GM21825 (cell line): ENCODE results near the gene ARNT2.

ENCODE experiments used
- ATAC-seq: cut with Tn5 transposase; IDR thresholded peaks from one replicate; pipeline ENCODE4 v1.9.1; 2021; ENCODE audit warnings: mild to moderate bottlenecking, moderate library complexity; ENCODE audit not compliant: unreplicated experiment

The ARNT2 gene

DNA sequence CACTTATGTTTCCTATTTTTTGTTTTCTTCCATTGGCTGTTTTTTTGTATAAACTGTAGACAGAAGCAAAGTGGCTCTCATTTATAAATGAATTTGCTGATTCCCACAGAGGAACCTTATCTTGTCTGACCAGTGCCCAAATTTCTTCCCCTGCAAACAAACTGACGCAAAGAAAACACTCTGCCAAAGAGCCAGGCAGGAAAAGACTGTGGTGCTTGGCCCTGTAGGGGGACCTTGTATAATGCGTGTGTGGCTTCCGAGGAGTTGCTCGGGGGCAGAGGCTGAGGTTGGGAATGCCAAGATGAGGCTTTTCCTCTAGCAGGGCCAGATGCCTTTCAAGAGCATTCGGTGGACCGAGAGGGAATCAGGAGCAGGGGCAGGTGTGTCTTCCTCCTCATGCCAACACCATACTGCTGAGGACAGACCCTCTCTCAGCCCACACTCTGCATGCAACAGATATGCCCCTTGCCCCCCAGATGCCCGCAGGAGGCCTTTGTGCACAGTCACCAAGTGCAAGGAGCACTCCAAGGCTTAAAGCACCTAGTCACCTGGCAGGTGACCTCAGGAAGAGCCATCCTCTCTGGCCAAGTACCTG is 186.7 kb downstream of the ARNT2 start:
- no peak for ATAC-seq

DNA sequence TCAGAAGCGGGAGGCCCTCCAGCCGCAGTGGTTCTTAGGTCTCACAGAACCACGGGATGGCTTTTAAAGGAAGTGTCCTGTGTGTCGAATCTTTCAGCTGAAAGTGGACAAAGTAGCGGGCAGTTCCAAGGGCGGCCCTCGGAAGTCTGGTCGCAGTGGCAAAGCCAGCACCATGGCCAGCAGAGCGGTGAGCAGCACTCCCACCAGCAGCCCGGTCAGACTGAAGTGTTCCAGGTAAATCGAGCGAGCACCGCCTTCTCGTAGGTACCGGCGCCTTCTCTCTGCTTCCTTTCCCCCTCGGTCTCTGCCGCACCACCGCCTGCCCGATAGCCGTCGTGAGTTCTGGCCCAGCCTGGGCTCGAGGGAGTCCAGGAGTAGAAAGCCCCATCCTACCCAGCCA is 187.3 kb downstream of the ARNT2 start:
- ATAC-seq, result no peak

DNA sequence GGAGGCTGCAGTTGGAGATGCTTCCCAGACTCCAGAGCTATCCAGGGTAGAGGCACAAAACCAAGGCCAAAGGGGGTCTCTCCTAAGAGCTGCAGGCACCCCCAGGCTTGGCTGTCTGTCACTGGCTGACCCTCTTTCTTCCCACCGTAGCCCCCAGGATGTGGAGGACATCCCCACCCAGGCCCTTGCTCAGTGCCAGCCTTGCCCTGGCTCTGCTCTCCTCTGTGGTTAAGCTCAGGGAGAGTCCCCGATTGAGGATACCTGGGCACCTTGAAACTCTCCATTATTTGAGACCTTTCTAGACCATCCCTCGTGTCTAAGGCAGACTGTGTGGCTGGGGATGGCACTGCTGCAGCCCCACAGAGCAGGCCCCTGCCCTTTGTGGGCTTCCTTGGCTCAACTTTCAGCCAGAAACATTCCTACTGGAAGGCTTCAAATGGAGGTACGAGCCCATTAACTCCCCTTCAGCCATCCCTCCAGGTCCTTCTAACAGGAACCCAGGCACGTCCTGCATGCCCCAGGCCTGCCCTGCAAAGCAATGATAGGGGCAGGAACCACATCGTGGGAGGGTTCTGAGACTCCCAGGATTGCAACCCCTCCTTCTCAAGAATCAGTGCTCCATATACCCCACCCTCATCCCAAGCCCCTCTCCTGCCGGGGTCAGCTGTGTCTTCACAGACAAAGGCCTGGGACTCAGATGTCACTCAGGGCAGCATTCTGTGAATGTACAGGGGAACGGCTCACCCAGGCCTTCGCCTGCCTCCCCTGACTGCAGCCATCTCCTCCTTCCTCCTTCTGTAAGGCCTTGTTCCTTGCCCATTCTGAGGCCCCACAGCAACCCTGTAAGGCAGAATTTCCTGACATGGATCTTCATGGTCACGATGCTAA is 188.0 kb downstream of the ARNT2 start:
- no peak for ATAC-seq

DNA sequence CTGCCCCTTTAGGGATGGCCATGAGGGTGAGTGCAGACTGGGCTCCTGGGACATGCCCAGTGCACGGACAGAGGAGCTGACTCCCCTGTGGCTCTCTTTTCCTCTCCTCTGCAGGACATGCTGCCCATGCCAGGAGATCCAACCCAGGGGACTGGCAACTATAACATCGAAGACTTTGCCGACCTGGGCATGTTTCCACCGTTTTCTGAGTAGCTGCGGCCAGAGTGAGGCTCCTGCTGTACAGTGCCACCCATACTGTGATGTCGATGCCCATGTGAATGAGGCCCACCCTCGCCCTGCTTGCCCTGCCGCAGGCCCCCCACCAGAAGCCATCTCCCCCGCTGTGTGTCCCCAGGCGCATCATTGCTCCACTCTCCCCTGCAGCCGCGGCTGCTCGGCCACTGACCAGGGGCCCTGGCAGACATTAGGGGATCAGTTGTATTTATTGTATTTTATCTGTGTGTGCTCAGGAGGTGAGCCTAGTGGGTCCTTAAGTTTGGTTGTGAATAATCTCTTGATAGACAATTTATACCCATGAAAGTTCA is 189.4 kb downstream of the ARNT2 start:
- no peak for ATAC-seq

DNA sequence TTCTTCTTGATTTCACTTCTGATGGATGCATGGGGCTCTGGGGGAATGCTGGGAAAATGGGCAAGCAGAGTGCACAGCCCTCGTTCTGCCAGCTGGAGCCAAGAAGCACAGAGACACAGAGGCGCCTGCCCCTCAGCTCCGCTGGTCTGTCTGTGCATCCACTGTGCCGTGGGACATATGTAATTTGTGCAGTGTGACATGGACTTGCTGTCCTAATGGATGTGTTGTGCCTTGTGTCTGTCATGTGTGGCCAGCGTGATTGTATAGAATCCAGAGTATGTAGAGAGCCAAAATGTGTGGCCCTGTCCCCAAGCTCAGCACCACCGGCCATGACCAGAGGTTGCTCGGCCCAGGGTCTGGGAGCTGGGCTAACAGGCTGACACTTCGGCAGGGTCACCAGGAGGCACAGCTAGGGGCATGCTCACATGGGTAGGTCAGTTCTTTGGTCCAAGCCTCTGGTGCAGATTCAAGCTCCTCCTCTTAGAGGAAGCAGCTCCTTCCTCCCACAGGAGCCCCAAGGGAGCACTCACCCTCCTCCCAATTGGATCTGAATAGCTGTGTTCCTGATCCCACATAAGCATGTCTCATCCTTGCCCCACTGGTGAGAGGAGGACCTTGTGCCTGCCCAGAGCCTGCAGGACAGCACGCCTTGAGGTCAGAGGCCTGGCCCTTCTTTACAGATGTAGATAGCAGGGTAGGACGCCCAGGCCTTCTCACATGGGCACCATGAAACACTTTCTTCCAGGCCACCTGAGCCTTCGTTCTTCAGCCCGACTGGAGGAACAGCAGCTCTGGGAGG is 190.1 kb downstream of the ARNT2 start:
- ATAC-seq, result no peak

DNA sequence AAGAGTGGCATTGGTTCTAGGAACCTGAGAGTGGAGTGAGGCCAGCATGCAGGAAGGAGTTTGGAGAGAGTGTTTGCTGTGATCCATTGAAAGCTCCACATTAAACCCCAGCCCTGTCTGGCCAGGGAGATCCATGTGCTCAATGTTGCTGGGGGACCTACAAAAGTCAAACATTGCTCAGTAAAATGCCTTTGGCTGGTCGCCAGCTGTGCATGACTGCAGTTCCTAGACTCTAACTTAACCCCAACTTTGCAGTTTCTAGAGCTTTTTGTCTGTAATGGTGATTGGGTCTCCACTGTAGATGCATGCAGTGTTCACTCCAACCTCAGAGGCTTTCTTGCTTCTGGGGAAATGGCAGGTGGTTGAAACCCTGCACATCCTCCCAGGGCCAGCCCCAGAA is 191.2 kb downstream of the ARNT2 start:
- ATAC-seq, result no peak

DNA sequence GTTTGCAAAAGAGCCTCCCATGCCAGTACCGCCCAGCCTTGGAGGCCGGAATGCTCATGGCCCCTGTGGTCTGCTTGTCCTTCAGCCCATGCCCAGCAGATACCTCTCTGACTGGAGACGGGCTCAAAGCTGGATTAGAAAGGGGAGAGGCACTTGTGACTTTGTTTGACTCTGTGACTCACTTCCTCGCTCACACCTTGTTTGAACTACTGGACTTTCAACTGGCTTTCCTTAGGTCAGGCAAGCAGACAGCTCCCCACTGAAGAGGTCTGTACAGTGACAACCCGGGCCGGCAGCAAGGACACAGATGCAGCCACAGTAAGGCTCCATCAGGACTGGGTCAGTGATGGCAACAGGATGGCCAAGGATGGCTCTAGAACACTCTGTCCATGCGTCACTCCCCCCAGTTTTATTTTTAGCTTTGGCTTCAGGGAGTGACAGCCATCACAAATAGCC is 192.4 kb downstream of the ARNT2 start:
- no peak for ATAC-seq

DNA sequence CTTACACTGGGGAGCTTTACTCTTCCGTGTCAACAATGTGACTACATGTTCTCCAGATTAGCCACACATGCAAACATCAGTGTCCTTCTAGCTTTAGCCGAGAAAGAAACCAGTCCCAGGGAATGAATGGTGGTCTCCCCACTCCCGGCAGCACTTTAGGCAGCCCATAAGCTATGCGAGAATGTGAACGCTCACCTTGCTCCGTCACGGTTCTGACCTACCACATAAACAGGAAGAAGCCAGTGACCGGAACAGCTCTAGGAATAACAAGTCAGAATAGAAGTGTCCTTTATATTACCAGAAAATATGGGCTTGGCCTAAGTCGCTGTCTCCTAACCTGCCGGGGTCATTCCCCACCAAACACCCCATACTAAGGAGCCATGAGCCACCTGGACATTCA is 192.9 kb downstream of the ARNT2 start:
- ATAC-seq, result no peak

DNA sequence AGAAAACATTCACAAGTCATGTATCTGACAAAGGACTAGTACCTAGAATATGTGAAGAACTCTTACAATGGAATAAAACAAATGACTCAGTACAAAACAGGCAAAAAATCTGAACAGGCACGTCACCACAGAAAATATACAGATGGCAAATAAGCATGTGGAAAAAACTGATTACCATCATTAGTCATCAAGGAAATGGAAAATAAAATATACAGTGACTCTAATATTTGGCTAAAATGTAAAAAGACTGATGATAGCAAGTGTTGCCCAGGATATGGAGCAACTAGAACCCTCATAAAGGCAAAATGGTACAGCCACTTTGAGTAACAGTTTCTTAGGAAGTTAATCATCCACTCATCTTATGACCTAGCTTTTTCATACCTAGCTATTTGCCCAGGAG is 195.2 kb downstream of the ARNT2 start:
- no peak for ATAC-seq

DNA sequence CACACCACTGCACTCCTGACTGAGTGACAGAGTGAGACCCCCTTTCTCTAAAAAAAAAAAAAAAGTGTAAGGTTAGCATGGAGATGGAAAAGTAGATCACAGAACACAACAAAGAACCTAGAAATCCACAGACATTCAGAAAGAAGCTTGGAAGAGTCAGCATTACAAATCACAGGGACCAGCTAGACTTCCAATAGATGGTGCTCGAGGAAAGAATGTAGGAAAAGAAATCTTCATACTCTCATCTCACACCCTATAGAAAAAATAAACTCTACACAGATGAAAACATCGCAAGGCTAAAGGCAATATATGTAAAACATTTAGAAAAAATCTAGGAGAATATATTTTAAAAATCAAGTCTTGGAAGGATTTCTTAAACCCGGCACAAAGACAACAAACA is 196.4 kb downstream of the ARNT2 start:
- no peak for ATAC-seq

DNA sequence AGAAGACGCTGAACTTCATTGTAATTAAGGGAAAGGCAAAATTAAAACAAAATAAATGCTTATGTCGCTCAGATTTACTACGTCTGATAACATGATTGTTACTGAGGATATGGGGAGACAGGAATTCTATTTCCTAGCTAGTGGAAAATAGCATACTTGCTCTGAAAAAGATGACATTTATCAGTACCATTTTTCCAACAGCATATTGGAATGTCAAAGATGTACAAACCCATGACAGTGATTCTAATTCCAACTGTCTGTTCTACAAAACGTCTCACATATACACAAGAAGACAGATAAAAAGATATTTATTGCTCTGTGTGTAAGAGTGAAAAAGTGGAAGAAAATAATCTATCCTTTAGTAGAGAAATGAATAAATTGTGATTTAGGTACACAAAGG is 197.1 kb downstream of the ARNT2 start:
- ATAC-seq, result no peak

DNA sequence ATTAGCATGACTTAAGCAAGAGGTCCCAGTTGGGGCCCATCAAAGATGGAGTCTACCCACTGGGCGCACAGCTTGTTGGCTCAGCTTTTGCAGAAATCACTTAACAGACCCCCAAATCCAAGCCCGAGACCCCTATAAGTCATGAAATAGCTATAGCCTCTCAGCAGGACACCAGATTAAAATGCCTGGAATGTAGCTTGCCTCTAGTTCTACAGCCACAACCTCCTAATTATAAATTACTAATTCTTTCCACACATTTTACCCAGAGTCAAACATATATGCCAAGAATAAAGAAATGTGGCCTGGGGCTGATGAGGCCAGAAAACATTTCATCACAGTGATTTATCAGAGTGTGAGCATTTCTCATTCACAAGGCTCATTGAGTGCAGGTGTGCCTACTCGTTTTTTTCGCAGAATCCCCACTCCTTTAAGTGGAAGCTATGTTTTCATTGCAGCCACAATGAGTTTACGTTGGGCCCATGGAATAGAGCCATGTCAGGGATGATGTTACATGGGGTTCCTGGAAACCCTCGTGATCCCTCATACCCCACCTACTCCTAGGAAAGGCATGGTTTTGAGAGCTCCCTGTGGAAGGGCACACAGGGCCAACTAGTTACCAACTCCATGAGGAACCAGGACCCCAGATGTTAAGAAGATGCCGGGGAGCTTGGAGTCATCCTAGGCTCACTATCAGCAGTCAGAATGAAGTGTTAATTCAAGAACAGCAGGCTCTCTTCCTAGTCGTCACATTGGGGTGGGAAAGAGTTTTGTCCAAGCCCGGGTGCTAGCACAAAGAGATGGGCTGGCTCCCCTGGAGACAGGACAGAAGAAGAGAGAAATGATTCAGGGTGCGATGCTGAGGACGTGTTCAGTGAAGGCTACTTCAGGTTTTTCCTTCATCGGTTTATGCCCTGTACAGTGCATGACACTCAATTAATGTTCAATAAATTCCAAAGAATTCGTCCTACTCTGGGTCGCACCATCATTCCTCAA is 200.7 kb downstream of the ARNT2 start:
- no peak for ATAC-seq

DNA sequence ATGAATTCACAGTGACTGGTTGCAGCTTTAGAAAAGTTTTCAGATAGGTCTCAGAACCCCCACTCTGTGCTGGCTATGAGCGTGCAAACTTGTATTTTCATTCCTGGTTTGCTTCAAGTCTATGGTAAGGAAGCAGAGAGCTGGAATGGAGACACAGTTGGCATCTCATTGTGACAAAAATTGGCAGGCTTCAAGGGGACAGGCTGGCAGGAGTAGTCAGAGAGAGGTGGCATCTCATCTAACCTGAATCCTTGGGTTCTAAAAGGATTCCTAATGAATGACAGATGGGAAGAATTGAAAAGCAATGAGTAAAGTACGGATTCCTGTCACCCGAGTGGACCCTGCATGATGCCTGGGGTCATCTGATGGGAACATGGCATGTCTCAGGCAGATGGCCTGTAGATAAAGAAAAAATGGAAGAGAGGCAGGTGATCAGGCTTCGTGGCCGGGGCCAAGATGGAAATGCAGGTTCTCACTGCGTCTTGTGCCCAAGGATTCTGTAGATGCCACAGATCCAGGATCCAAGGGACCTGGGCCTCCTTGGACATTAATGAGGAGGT is 201.5 kb downstream of the ARNT2 start:
- ATAC-seq, result no peak

DNA sequence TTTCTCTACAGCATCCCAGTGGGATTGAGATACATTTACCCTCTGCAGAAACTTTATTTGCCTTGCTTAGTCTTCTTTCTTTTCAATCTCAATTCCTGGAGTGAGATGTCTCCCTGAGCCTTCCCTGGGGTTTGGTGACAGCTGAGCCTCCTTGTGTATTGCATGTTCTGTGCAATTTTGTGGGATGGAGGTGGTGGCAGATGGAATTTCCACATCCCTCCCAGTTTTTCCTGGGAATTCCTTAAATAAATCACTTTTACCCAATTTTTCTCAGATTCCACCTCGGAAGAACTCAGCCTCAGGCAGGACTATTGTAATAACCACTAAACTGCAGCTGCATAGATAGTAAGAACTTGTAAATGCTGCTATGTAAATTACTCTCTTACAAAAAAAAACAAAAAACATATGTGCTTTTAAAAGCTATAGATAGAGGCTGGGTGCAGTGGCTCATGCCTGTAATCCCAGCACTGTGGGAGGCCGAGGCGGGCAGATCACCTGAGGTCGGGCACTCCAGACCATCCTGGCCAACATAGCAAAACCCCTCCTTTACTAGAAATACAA is 202.4 kb downstream of the ARNT2 start:
- no peak for ATAC-seq

DNA sequence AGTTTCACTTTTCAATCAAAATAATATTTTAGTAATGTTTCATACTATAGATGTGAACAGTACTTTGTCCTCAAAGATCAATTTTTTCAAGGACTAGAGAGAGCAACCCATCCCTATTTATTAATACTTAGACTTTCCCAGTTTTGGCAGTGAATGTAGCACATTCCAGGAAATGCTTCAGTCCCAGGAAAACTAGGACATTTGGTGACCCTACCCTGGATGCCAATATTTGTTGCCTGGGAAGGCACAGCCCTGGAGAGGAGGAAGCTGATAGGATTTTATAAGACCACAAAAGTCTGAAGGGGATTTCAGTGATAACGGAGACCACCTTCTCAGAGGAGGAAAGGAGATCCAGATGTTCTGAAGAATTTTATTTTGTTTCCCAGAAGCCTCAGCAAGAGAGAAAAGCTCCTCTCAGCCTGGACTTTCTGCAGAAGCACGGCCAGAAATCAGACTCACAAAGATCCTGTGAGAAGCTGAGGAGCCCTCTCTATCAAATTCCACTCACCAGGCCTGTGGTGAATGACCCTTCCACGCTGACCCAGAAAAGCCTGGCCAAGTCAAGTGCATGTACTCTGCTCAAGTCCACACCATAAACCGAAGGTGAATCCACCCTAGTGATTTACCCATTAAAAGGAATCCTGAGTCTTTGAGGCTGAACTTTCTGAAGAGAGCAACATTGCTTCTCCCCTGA is 203.3 kb downstream of the ARNT2 start:
- no peak for ATAC-seq

DNA sequence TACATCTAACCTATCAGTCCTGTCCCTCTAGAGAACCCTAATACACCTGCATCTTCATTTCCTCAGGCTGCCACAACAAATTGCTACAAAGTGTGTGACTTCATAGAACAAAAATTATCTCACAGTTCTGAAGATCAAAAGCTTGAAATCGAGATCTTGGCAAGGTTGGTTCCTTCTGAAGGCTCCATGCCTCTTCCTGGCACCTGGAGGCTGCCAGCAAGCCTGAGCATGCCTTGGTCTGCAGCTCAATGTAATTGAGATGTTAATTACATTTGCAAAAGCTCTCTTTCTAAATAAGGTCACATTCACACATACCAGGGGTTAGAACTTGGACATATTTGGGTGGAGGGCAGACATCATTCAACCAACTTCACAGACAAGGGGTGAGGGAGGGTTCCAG is 204.5 kb downstream of the ARNT2 start:
- no peak for ATAC-seq

DNA sequence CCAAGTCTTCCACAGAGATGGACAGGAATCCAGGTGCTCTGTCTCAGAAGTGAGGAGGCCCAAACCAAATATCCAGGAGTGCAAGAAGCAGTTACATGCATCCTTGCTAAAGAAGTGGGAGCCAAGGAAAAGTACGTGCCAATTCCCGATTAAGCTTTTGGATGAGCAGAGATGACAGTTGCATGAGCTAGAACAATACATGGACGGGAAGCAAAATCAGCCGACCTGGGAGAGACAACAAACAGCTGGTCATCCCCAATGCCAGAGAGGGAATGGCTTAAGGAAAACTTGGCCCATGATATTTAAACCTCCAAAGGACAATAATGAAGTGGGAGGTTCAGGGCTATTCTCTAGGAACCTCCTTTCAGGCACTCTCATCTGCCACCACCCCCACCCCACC is 204.9 kb downstream of the ARNT2 start:
- no peak for ATAC-seq

DNA sequence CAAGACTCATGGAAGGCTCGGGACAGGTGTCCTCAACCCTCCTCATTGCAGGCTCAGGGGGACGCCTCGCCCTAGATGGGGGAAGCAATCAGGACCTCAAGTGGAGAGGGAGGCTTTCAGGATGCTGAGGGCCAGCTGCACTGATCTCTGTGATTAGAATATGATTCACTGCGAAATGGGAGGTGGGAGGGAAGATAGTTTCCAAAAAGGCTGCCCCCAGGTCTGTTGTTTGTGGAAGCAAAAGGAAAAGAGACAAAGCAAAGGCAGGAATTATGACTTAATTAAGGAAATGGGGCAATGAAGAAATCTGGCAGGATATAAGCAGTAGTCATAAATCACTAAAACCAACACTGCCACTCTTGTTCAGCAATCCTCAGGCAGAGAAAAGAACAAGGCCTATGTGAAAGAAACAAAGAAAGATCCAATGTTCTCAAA is 205.3 kb downstream of the ARNT2 start:
- ATAC-seq, result no peak

DNA sequence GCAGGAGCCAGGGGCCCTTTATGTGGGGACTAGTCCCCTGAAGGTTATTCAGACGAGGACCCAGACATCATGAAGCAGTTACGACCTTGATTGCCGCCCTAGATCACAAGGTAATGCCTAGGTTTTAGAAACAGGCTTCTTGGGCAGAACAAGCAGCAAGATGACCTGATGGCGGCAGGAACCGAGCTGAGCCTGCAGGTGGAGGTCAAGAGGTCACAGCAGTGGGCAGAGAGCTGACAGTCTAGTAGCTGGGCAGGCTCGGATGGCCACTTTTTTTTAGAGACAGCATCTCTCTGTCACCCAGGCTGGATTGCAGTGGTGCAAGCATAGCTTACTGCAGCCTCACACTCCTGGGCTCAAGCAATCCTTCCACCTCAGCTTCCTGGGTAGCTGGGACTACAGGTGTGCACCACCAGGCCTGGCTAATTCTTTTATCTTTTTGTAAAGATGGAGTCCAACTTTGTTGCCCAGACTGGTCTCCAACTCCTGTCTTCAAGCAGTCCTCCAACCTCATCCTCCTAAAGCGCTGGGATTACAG is 207.4 kb downstream of the ARNT2 start:
- ATAC-seq, result no peak
